CD1c-positive myeloid dendritic cell (primary cell): ENCODE data around the gene RUFY3.
"Not testable (repeated sequence)": the region's sequence is repeated elsewhere in the genome, so short reads cannot be mapped to it uniquely, and the experiment has no call there.

ENCODE experiments used
- DNase-seq: peaks from one replicate; pipeline ENCODE4 v3.0.0-alpha.2; 2016; ENCODE audit errors: extremely low spot score

The RUFY3 gene

DNA sequence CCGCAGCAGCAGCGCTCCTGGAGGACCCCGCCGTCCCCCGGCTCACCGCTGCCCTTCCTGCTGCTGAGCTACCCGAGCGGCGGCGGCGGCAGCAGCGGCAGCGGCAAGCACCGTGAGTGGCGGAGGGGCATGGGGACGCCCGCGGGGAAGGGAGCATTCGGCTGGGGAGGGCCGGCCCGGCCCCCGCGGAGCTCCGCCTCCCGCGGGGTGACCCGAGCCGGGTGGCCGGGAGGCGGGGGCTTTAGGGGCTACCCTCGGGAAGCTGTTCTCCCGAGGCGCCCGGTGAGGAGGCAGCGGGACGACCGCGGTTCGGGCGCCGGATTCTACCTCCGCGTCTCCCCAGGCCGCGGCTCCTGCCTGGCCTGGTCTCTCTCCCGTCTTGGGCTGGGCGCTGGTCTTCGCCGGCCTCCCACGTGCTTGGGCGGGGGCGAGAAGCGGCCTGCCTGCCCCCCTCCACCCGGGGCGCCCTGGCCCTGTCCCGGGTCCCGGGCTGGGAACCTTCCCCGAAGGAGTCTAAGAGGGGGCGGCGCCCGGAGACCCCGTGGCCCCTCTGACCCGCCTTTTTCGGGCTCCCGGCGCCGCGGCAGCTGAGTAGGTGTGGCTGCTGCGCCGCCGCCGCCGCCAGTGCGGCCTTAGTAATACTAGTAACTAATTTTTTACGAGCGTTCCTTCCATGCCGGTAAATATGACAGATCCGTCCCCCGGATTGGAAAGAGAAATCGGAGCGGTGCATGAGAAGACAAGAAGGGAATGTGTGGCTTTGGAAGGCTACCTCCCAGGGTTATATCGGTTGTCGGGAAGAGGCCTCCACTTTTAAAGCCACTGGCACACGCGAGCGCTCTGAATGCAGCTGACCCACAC lies 16.4 kb upstream of the RUFY3 start:
- peak; percentile 82 for DNase-seq

DNA sequence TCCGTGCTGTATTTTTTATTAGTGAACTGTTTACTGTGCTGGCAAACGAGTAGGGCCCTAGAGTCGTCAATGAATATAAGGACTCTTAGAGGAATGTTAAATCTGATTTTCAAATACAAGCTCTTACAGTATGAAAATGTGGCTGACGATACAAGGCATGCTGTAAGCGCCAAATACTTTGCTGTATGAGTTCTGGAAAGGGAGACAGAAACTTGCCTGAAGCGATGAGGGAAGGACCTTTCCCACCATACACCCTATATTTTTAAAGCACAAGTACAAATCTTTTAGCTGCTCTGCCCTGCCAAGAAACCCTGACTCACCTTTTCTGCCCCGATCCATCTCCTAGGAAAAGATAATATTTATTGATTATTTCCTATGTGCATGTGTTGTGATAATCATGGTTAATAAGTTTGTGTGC lies 15.7 kb upstream of the RUFY3 start:
- no peak for DNase-seq

DNA sequence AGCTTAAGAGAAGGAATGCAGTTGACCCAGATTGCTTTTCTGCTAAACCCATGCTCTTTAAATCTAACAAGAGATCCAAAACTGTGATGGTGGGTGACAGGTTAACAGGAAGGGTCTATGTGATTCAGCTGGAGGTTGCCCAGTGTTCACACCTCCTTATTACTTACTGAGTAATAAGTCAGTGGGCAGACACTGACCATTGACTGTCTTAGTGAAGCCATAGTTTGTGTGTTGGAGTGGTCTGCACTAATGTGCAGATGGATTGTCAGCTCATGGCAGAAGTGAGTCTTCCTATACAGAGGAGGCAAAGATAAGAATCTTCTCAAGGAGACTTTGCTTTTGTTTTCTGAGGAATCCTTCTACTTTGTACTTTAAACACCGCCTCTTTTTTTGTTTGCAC lies 15.2 kb upstream of the RUFY3 start:
- DNase-seq = no peak

DNA sequence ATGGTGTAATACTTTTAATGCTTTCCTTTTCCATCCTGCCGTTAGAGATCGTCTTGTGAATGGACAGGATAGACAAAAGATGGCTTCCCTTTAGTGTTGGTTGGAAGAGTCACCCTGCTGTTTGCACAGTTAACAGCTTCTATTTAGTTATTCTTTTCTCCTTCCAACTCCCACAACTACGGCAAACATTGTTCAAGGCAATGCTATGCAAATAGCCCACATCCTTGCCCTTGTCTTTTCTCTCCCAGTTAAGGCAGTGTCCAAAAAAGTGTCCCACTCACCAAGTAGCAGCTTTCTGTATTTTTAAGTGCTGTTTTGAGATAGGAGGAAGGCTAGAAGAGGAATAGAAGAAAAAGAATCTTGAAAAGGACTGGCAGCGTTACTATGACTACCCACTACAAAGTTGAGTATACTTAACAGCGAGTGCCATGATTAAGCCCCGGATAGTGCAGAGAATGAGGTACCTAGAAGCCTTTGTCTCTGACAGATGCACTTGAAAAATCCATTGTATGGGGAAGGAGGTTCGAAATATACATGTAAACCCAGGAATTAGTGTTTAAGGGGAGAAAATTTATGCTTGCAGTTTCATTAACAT lies 12.1 kb upstream of the RUFY3 start:
- DNase-seq = no peak

DNA sequence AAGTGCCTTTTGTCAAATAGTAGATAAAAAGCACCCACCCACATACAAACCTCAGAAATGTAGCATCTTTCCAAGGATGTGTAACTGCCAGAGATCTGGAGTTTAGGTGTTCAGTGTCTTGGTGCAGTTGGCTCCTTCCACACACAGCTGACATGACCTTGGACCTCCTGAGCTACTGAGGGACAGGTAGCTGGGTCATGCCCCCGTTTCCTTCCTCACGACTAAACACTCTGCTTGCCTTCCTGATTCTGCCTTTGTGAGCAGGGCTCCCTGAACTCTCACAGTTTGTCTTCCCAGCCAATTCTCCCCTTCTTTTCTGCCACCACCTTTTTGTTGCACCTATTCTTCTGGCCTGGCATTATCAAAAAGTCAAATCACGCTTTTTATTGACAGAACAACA lies 10.2 kb upstream of the RUFY3 start:
- DNase-seq = no peak

DNA sequence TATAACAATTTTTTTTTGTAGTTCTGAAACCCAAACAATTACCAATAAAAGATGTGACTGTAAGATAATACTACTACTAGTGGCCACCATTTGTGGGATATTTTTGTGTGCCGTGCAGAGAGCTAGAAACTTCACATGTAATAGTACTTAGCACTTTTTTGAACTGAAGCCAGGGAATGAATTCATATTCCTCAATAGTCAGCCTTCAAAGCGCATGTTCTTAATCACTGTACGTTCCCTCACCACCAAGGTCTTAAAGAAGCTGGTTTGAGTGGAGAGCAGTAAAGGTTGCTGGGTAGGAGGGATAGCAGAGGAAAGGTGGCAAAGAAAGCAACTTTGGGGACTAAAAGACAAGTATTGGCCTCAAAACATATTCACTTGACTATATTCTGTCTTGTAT lies 9.6 kb upstream of the RUFY3 start:
- DNase-seq = no peak

DNA sequence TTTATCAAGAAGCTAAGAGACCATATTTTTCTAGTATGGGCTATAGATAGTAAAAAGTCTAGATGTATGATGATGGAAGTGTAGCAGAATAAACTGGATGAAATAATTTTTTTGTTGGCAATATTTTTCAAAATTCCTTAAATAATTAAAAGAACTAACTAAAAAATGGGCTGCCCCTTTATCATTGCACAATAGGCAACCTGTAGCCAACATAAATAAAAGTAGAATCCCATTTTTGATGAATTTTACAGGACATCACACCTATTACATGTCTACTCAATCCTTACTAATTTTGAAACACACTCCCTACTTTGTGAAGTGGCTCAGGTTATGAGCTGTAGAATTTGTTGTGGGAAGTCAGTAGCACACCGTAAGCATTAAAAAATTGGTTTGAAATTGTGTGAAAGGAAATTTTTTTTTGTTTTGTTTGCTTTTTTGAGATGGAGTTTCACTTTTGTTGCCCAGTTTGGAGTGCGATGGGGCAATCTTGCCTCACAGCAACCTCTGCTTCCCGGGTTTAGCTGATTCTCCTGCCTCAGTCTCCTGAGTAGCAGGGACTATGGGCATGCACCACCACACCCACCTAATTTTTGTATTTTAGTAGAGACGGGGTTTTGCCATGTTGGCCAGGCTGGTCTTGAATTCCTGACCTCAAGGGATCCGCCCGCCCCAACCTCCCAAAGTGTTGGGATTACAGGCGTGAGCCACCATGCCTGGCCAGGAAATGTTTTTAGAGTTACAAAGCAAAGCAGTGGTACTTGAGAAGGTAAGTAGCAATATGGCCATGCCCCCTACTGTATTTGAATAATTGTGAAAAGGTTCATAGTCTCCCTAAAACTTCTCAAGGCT lies 8.9 kb upstream of the RUFY3 start:
- DNase-seq = no peak

DNA sequence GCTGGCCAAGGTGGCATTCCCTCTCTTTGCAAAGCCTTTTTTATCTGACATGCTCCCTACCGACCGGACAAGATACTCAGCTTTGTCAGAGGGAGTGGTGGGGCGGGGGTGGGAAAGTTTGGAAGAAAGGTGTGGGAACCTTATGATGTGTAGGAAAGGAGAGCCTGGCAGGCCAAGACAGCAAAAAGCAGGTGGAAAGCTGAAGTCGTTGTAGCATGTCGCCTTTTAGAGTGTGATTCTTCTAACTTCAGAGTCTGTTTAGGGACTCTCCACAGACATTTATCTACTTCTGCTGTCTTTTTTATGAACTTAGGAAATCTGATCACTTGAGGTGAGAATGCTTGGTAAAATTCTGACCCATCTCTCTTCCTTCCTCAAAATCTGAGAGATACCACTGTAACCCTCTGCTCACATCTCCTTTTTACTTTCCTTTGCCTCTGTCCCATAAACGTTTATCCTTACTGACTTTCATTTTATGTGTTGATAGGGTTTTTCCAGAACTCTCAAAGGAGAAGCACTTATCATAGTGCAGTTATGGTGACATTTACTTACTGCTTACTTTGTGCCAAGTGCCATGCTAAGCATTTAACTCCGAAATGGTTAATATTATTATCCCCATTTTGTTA lies 8.2 kb upstream of the RUFY3 start:
- DNase-seq = peak; percentile 79

DNA sequence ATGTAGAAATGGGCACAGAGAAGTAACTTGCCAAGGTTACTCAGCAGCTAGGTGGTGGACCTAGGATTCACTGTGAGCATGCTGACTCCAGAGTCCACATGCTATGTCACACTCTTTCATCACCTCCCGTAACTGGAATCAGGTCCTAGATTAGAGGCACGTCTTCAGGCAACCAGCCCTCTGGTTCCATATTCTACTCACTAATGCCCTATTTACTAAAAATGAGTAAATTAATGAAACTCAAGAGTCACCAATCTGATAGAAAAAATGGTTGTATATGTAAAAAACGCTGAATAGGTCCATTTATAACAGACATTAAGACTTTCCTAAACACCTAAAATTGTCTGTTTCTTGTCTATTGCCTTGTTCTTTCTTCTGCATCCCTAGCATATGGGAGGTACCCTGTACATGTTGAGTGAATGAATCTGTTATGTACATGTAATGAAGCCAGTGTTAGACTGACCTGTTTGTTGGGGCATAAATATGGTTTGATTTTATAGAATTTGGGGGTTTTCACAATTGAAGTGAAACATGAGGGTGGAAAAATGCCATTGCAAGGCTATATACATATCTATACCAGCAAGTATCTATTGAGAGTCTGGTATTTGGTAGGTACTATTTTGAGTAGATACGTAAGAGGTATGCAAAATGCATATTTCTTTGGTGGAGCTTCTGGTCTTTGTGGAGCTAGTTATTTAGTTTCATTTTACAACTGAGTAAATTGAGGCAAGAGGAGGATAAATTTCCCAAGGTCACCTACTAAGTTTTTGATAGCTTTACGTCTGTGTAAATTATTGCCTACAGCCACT lies 7.5 kb upstream of the RUFY3 start:
- no peak for DNase-seq

DNA sequence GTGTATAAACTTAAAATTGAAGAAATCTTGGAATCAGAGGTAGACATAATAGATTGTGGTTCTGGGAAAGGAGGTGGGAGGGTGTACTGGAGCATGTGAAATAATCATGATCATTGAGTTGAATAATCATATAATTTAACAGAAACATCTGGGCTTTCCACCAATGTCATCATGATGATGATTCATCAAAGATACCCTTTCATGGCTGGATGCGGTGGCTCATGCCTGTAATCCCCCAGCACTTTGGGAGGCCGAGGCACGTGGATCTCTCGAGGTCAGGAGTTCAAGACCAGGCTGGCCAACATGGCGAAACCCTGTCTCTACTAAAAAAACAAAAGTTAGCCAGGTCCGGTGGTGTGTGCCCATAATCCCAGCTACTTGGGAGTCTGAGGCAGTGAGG lies 6.7 kb upstream of the RUFY3 start:
- DNase-seq = peak; percentile 59

DNA sequence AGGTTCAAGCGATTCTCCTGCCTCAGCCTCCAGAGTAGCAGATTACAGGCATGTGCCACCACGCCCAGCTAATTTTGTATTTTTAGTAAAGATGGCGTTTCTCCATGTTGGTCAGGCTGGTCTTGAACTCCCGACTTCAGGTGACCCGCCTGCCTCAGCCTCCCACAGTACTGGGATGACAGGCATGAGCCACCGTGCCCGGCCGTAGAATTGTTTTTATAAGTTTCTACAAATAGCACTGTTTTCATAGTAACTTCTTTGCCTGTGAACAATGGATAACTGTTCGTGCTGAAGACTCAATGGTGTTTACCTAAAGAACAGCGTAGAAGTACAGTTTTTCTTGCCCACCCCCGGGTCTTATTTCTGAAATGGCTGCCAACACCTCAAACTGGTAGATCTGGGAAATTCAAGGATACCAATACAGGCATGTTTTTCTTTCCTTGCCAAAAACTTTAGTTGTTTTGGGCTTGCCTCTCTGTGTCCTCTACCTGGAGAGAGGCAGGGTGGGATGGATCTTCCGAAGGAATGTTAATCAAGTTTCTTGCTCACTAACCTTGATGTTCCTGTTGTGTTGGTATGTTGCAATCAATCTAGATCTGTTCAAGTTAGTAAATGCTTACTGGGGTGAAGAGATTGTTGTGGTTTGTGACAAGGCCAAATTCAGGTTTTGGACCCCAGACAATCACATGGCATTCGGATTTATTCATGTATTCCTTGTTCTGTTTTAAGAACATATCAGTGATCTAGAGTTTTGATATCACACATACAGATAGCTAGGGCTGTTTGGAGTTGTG lies 2.8 kb upstream of the RUFY3 start:
- DNase-seq = no peak

DNA sequence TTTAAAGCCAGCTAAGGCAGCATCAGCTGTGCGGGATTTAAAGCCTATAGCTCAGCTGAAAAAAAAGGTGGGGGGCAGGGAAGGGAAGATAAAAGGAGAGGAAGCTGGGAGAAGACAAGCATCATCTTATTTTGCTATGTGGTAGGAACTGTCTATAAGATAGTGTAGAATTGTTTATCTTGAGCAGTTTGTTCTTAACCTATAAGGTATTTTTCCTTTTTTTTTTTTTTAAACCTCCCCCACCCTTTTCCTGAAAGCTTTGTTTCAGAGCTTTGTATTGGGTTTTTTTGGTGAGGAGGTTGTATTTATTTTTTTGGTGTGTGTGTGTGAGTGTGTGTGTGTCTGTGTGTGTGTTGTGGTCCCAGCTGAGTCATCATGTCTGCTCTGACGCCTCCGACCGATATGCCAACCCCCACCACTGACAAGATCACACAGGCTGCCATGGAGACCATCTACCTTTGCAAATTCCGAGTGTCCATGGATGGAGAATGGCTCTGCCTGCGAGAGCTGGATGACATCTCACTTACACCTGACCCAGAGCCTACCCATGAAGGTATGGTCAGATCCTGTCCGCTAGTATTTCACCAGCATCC lies 531 bp downstream of the RUFY3 start:
- no peak for DNase-seq

DNA sequence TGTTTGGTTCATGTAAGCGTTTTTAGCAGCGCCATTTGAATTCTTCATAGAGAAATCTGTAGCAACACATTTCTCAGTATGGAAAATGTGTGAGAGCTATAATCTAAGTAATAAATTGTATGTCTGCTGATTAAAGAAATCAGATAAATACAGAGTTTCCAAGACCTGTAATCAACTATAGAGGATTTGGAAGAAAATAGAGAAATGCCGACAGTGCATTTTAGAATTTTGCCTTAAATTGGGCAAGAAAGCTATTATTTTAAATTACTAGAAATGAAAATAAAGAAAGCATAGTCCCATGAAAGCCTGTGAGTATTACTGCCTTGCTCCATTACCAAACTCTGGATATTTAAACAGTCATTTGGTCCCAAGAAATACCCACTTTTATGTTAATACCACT lies 2.7 kb downstream of the RUFY3 start:
- no peak for DNase-seq

DNA sequence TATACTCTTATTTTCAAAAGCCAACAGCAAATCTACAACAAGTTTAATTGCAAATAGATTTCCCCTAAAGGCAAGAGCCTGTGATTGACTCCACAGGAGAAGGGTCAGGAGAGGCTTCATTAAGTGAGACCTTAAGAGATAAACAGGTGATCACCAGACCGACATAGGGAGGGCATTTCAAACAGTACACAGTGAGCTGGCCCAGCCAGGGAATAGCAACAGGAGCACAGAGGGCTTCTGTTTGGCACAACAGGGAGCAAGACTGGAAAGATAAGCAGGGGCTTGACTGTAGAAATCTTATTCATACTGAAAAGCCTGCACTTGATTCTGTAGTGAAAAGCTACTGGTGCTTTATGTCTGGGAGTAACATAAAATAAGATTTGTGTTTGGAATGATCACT lies 3.9 kb downstream of the RUFY3 start:
- no peak for DNase-seq

DNA sequence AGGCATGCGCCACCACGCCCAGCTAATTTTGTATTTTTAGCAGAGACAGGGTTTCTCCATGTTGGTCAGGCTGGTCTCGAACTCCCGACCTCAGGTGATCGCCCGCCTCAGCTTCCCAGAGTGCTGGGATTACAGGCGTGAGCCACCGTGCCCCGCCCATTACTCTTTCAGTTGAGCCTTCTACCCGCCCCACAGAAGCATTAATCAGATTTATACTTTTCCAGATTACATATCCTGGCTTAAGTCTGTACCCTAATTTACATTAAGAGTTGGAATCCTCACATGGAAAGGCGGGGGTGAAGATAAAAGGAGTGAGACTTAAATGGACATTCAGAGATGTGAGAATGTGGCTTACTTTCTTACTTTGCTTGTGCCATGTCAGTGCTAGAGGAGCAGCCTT lies 4.8 kb downstream of the RUFY3 start:
- not testable (repeated sequence) for DNase-seq

DNA sequence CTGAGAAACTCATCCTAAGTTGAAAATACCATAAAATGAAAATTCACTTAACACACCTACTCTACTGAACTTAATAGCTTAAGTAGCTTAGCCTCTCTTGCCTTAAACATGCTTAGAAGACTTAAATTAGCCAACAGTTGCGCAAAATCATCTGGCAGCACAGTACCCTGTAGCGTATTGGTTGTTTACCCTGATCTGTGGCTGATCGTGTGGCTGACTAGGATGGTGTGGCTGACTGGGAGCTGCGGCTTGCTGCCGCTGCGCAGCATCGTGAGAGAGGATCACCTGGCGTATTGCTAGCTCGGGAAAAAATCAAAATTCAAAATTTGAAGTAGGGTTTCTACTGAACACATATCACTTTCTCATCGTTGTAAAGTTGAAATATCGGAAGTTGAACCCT lies 6.3 kb downstream of the RUFY3 start:
- DNase-seq = no peak

DNA sequence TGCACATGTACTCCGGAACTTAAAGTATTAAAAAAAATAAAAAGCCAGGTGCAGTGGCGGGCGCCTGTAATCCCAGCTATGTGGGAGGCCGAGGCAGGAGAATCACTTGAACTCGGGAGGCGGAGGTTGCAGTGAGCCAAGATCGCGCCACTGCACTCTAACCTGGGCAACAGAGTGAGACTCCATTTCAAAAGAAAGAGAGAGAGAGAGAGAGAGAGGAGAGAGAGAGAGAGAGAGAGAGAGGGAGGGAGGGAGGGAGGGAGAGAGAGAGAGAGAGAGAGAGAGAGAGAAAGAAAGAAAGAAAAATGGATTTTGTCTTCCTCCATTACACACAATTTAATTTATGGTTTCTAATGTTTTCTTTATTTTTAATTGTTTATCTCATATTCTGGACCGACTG lies 11.1 kb downstream of the RUFY3 start:
- not testable (repeated sequence) for DNase-seq

DNA sequence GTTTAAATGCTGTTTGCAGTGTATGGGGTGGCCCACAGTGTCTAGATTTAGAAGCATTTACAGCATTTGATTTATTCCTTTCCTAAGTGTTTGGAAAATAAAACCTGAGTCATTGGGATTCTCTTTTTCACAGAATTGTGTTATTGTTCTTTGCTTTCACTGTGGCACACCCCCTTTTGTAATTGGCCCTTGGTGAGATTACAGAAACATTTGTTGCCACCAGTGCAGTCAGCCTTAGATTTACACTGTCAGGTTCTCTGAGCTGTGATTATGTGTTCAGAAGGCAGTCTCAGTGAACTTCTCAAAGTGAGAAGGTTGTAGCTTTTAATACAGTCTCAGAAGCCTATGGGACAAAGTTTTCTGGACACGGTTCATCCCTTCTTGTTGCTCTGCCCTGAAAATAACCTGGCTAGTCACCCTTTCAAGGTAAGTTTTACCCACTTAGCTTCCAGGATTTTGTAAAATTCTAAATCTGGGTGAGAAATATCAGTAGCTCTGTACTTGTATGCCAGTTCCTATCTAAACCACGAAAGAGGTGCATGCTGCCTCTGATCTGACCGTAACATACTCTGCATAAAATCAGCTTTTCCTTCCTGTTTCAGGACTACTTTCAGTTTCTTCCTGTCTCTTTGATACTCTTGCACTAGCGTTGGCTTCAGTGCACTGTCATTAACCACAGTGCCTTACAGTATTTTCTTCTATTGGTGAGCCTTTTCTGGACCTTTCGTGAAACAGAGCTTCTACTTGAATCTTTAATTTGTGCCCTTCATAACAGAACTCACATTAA lies 12.6 kb downstream of the RUFY3 start:
- DNase-seq = peak; percentile 76

DNA sequence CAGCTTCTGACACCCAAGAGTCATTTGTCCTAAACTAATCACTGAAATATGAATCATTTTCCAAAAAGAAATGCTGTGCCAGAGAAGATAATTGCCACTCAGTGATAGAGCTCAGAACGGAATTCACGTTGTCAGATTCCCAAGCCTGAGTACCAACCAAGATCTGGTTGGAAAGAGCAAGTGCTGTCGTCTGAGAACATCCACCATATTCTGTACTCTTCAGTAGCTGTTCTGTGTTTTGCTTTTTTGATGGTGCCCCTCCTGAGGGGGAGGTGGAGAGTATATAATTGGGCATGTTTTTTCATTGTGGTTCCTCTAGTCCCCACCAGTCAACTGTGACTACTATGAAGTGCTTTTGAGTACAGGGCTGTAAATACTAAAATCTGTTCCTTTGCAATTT lies 13.2 kb downstream of the RUFY3 start:
- DNase-seq = no peak
